K562 (cell line): Measurements from ENCODE around the gene TIMM17B. TPM values are rescaled to one million over a fixed set of nuclear protein-coding genes. Genes with fewer than 3 reads are reported as not detected.
A peak's percentile ranks its signal among the peaks of the same experiment; 100 is the strongest.

ENCODE experiments used
- ATAC-seq: fragments of 200-7000 bp; cut with Tn5 transposase; 3 replicates; pipeline ENCODE4 v1.9.1; 2020; ENCODE audit warnings: moderate library complexity
- BruUV-seq: library from RNA; stranded (reverse); fragments of 400-500 nt; replicated peaks from 2 replicates; lab custom pipeline; 2021; lab: Mats Ljungman, UMichigan
- CTCF ChIA-PET: fragments of 300-600 bp; formaldehyde crosslinking; extraction: SDS; loops from one replicate; lab custom pipeline; 2021; ENCODE audit warnings: low intra/inter-chr PET ratio; lab: Yijun Ruan, JAX
- POLR2A ChIA-PET: fragments of 300-600, 350-650 bp; sonication (Branson Sonifier 250); formaldehyde crosslinking; extraction: SDS; loops from one replicate; lab custom pipeline; 2021; ENCODE audit warnings: antibody characterized with exemption, inconsistent platforms; lab: Yijun Ruan, JAX
- DNase-seq, 4 experiments: peaks; one replicate each; pipeline versions ENCODE4 v3.0.0 to v3.0.0-alpha.2; 2011 to 2018; ENCODE audit warnings: low spot score in 3 of 4, mixed read lengths in 3 of 4; ENCODE audit errors: extremely low read depth in 1 of 4
- FAIRE-seq: peaks from 2 replicates; lab custom pipeline; 2011; peaks lifted over from hg19 to GRCh38; lab: Jason Lieb, UNC
- H2AFZ ChIP-seq: 2 replicates; pipeline ENCODE4 v1.6.0; 2011; ENCODE audit warnings: low read depth, low read length, control low read depth, inconsistent platforms
- H3K27ac ChIP-seq: fragments of 200-600 bp; 3 replicates; pipeline ENCODE4 v1.8.0; 2011; ENCODE audit warnings: low read depth, mild to moderate bottlenecking, control low read depth, inconsistent platforms, low read length, moderate library complexity, mixed read lengths; ENCODE audit errors: extremely low read depth
- H3K27me3 ChIP-seq, 2 experiments: fragments of 300-600 bp in 1 of 2; 2 replicates in 1 of 2; 3 replicates in 1 of 2; pipeline versions ENCODE4 v1.6.0 to v1.8.0; 2011; ENCODE audit warnings: inconsistent platforms in 2 of 2, low read length in 2 of 2, mild to moderate bottlenecking in 1 of 2, mixed read lengths in 1 of 2, moderate library complexity in 1 of 2; ENCODE audit not compliant: control insufficient read depth in 2 of 2, insufficient read depth in 2 of 2
- H3K36me3 ChIP-seq: fragments of 300-600 bp; 3 replicates; pipeline ENCODE4 v1.8.0; 2011; ENCODE audit warnings: mild to moderate bottlenecking, low read length, inconsistent platforms; ENCODE audit not compliant: control insufficient read depth, insufficient read depth
- H3K4me1 ChIP-seq, 2 experiments: fragments of 200-600 bp in 1 of 2; replicated peaks in 1 of 2; 2 replicates in 1 of 2; 3 replicates in 1 of 2; pipeline versions ENCODE4 v1.5.1 to v1.8.0; 2011; ENCODE audit warnings: inconsistent platforms in 2 of 2, low read length in 2 of 2, mild to moderate bottlenecking in 1 of 2, mixed read lengths in 1 of 2, moderate library complexity in 1 of 2; ENCODE audit not compliant: control insufficient read depth in 2 of 2, insufficient read depth in 2 of 2
- H3K4me2 ChIP-seq: 2 replicates; pipeline ENCODE4 v1.6.1; 2011; ENCODE audit warnings: low read length, control low read depth, inconsistent platforms, mixed read lengths; ENCODE audit not compliant: insufficient read depth
- H3K4me3 ChIP-seq: fragments of 200-600 bp; sonication (generic), shearing (Covaris generic); 2 replicates; pipeline ENCODE4 v1.5.1; 2016; ENCODE audit warnings: control low read depth, inconsistent platforms
- H3K79me2 ChIP-seq: fragments of 200-600 bp; 3 replicates; pipeline ENCODE4 v1.8.0; 2011; ENCODE audit warnings: low read length, inconsistent platforms; ENCODE audit not compliant: control insufficient read depth, insufficient read depth
- H3K9ac ChIP-seq, 2 experiments: 2 replicates each; pipeline versions ENCODE4 v1.6.0 to v1.6.1; 2011; ENCODE audit warnings: low read depth in 2 of 2, low read length in 2 of 2, control low read depth in 1 of 2, inconsistent platforms in 1 of 2, mild to moderate bottlenecking in 1 of 2, mixed read lengths in 1 of 2; ENCODE audit not compliant: insufficient read depth in 1 of 2
- H3K9me1 ChIP-seq: one replicate; pipeline ENCODE4 v1.6.0; 2011; ENCODE audit warnings: inconsistent platforms, mild to moderate bottlenecking, low read length, moderate library complexity; ENCODE audit not compliant: control insufficient read depth, insufficient read depth
- H3K9me3 ChIP-seq: replicated peaks from 2 replicates; pipeline ENCODE4 v1.5.1; 2011; ENCODE audit warnings: low read depth, low read length, inconsistent platforms; ENCODE audit not compliant: control insufficient read depth, insufficient read depth
- H4K20me1 ChIP-seq: replicated peaks from 2 replicates; pipeline ENCODE4 v1.6.1; 2011; ENCODE audit warnings: low read length, inconsistent platforms, mixed read lengths; ENCODE audit not compliant: control insufficient read depth, insufficient read depth
- BCLAF1 ChIP-seq, 2 experiments: fragments of 450-650 bp in 1 of 2; IDR thresholded peaks; 2 replicates each; pipeline ENCODE4 v1.6.1; 2011 to 2017; ENCODE audit warnings: low read depth in 2 of 2, antibody characterized with exemption in 1 of 2, borderline replicate concordance in 1 of 2, low read length in 1 of 2, mild to moderate bottlenecking in 1 of 2, mixed read lengths in 1 of 2; ENCODE audit not compliant: control insufficient read depth in 1 of 2
- CHD1 ChIP-seq: fragments of 200-600 bp; sonication (generic); IDR thresholded peaks from one replicate; pipeline ENCODE4 v1.6.1; 2012; ENCODE audit warnings: mild to moderate bottlenecking, moderate library complexity, low read length, inconsistent platforms
- FOS ChIP-seq: IDR thresholded peaks from 3 replicates; pipeline ENCODE4 v1.6.1; 2011; ENCODE audit not compliant: insufficient read length; ENCODE audit errors: extremely low read depth
- FOXK2 ChIP-seq, 2 experiments: fragments of 450-650 bp; IDR thresholded peaks in 1 of 2; conservative IDR thresholded peaks in 1 of 2; 2 replicates each; pipeline ENCODE4 v1.6.1; 2016; ENCODE audit warnings: low read depth in 2 of 2, mild to moderate bottlenecking in 1 of 2
- GTF2E2 ChIP-seq: fragments of 200-800 bp; sonication (Bioruptor generic); IDR thresholded peaks from 2 replicates; pipeline ENCODE4 v1.6.1; 2016; ENCODE audit warnings: missing genetic modification characterization, missing compliant biosample characterization
- JUND ChIP-seq, 2 experiments: IDR thresholded peaks; 2 replicates in 1 of 2; 3 replicates in 1 of 2; pipeline ENCODE4 v1.6.1; 2011; ENCODE audit warnings: borderline replicate concordance in 2 of 2, low read depth in 2 of 2, low read length in 2 of 2, improper control_type of control experiment in 1 of 2, missing biosample characterization in 1 of 2, missing genetic modification characterization in 1 of 2, missing genetic modification reagents in 1 of 2
- NFRKB ChIP-seq: fragments of 450-650 bp; IDR thresholded peaks from 2 replicates; pipeline ENCODE4 v1.6.1; 2016; ENCODE audit warnings: low read depth
- NR3C1 ChIP-seq: sonication (generic); formaldehyde crosslinking; IDR thresholded peaks from 2 replicates; pipeline ENCODE4 v1.8.1; 2022; ENCODE audit warnings: missing genetic modification reagents
- PRMT5 ChIP-seq: sonication (generic); formaldehyde crosslinking; IDR thresholded peaks from 2 replicates; pipeline ENCODE4 v1.5.0; 2020; ENCODE audit warnings: missing genetic modification reagents
- PTBP1 ChIP-seq: fragments of 200-400 bp; formaldehyde crosslinking; IDR thresholded peaks from 2 replicates; pipeline ENCODE4 v1.6.1; 2017; ENCODE audit warnings: low read depth, low read length
- RBFOX2 ChIP-seq: fragments of 200-400 bp; formaldehyde crosslinking; IDR thresholded peaks from 2 replicates; pipeline ENCODE4 v1.6.1; 2017; ENCODE audit warnings: low read depth, mild to moderate bottlenecking, low read length, moderate library complexity
- ZNF146 ChIP-seq: IDR thresholded peaks from one replicate; pipeline ENCODE4 v1.6.1; 2018; ENCODE audit warnings: missing compliant biosample characterization; ENCODE audit not compliant: unreplicated experiment
- ZNF280A ChIP-seq: fragments of 450-650 bp; IDR thresholded peaks from 2 replicates; pipeline ENCODE4 v1.6.1; 2018; ENCODE audit warnings: mild to moderate bottlenecking, low read depth; ENCODE audit not compliant: partially characterized antibody
- ZNF41 ChIP-seq: fragments of 250-450 bp; sonication (Bioruptor Pico); conservative IDR thresholded peaks from 2 replicates; pipeline ENCODE4 v1.4.0; 2020; ENCODE audit warnings: mild to moderate bottlenecking
- ZNF79 ChIP-seq: fragments of 250-450 bp; sonication (Bioruptor Pico); IDR thresholded peaks from 2 replicates; pipeline ENCODE4 v1.4.0; 2020; ENCODE audit warnings: low read depth, mild to moderate bottlenecking, moderate library complexity
- WGBS: fragments of 100-300 bp; shearing (Covaris generic); methylation state at CpG from one replicate; pipeline ENCODE4 v1.1.6; 2016; ENCODE audit warnings: low coverage, mixed read lengths; ENCODE audit not compliant: insufficient coverage; ENCODE audit errors: missing lambda C conversion rate; 5-methylcytosine and 5-hydroxymethylcytosine counted together
- in situ Hi-C: fragments of 300-500 bp; cut with MboI; formaldehyde crosslinking; loops from 4 replicates; pipeline ENCODE4 v1.15.0; 2018; ENCODE audit warnings: inconsistent platforms, mixed read lengths
- intact Hi-C: fragments of 100-400 bp; cut with micrococcal nuclease; formaldehyde crosslinking; loops from 2 replicates; pipeline ENCODE4 v1.14.2; 2022
- polyA plus RNA-seq, 8 experiments: library from polyadenylated mRNA; depleted of rRNA in 4 of 8; stranded (reverse) in 5 of 8; unstranded in 3 of 8; fragments of >200 nt; fragmentation: Nextera tagmentation in 2 of 8; fragmentation: Illumina TruSeq in 1 of 8; extraction: Ambion mirVana in 2 of 8; extraction: Trizol in 1 of 8; gene quantifications; 2 replicates each; pipeline versions ENCODE4 v1.2.1 to v1.2.3, GENCODE V29; 2011 to 2014; ENCODE audit warnings: inconsistent platforms in 1 of 8, missing spikeins in 1 of 8
- total RNA-seq, 7 experiments: library from RNA; depleted of rRNA in 6 of 7; stranded (reverse); fragments of >200 nt in 6 of 7; fragmentation: Illumina TruSeq in 2 of 7; extraction: Trizol in 2 of 7; gene quantifications; 2 replicates each; pipeline versions ENCODE4 v1.2.1 to v1.2.3, GENCODE V29; 2011 to 2021; ENCODE audit warnings: low replicate concordance in 1 of 7

The TIMM17B gene
- total and polyA plus RNA-seq, 9 of the 15 experiments (the other 6 are each of a cell fraction or from before 2014, with no cell fraction given): 9.9 to 184 (median 115) TPM

- peak; percentile 32 to 50 (median 40) for DNase-seq
- H3K27me3 ChIP-seq: no peaks in the 10 kb centered on the region
- in situ Hi-C loops (no loop called here), intact Hi-C loops (loop anchor here (5.0 to 10.0 kb wide), 2 partner anchors 149 to 276 kb away; partner anchors contain the start of gene GLOD5)
- peak overlapping the region; percentile 92 for H3K4me3 ChIP-seq
- H3K27ac ChIP-seq: peak overlapping the region; percentile 89
- WGBS: 0% methylated on average over 11 of the region's 12 CpGs
- peak overlapping the region; percentile 100 for H3K4me2 ChIP-seq
- H3K79me2 ChIP-seq: peaks cover 45% of the 10 kb centered on the region
- BruUV-seq: no TSS peak
- ChIA-PET POLR2A (interaction anchor here (0.6 to 3.1 kb wide), 4 partner anchors 8 to 958 kb away, joined by 3 to 13 read pairs (median 3); partner anchors contain the start of genes PQBP1 and TIMM17B), CTCF (no interaction called here)
- peak; percentile 42 for ATAC-seq
- H3K9me3 ChIP-seq: no peaks in the 10 kb centered on the region
- H3K36me3 ChIP-seq: peaks cover 64% of the 10 kb centered on the region
- peak overlapping the region; percentile 71; the same call in 1 of the 2 replicates for H2AFZ ChIP-seq
- no peaks in the 10 kb centered on the region for H3K9me1 ChIP-seq
- no peak for FAIRE-seq
- peak overlapping the region; percentile 85 to 95 for H3K9ac ChIP-seq
- H4K20me1 ChIP-seq: peaks cover 27% of the 10 kb centered on the region
- H3K4me1 ChIP-seq: peaks cover 29 to 34% of the 10 kb centered on the region in 2 experiments
- no peak for TF ChIP-seq PRMT5 (CRISPR knock-in tag)
- TF ChIP-seq RBFOX2: no peak
- TF ChIP-seq JUND (IDR thresholded peaks at IDR 0.05; ENCODE audit: borderline replicate concordance, low read depth, low read length): peak; percentile 34; the same call in 1 of the 2 replicates
- TF ChIP-seq JUND (tag; IDR thresholded peaks at IDR 0.05; ENCODE audit: borderline replicate concordance, low read depth, low read length): no peak
- TF ChIP-seq ZNF280A: peak; percentile 8
- TF ChIP-seq FOS: no peak
- no peak for TF ChIP-seq NFRKB
- TF ChIP-seq NR3C1 (CRISPR knock-in tag): no peak
- TF ChIP-seq ZNF41 (CRISPR knock-in tag): no peak
- TF ChIP-seq PTBP1: peak; percentile 37; the same call in 1 of the 2 replicates
- no peak for TF ChIP-seq ZNF146 (CRISPR knock-in tag)
- peak; percentile 62 for TF ChIP-seq CHD1
- no peak for TF ChIP-seq ZNF79 (CRISPR knock-in tag)
- TF ChIP-seq GTF2E2 (tag): no peak
- peak in 1 of 2 experiments; percentile 78; a peak in 1 of 4 replicates for TF ChIP-seq BCLAF1 (IDR thresholded peaks at IDR 0.05; ENCODE audit: borderline replicate concordance in 1 of 2, control insufficient read depth in 1 of 2, low read depth in 2 of 2, low read length in 1 of 2)
- peak in 1 of 2 experiments; percentile 71; a peak in 2 of 4 replicates for TF ChIP-seq FOXK2 (conservative IDR thresholded peaks at IDR 0.05 in 1 of 2, IDR thresholded peaks at IDR 0.05 in 1 of 2; ENCODE audit: low read depth in 2 of 2)
These were observed 13.4 kb upstream of the TIMM17B start for GRCh38 chrX:48910926-48911411.
